DOHH2 (cell line): ENCODE measurements around the gene FAM174A.

Source experiments
- H3F3A ChIP-seq: fragments of 200-600 bp; sonication (generic), shearing (Covaris generic); 2 replicates; pipeline ENCODE4 v1.6.0; 2016; ENCODE audit warnings: antibody characterized with exemption, mild to moderate bottlenecking; ENCODE audit not compliant: control insufficient read depth, insufficient read depth
- H3K27ac ChIP-seq: fragments of 200-600 bp; sonication (generic); 2 replicates; pipeline ENCODE4 v1.5.1; 2014; ENCODE audit warnings: low read depth, mild to moderate bottlenecking, low read length, moderate library complexity
- H3K27me3 ChIP-seq: fragments of 200-600 bp; sonication (generic); 2 replicates; pipeline ENCODE4 v1.6.1; 2014; ENCODE audit warnings: mild to moderate bottlenecking, low read length, mixed read lengths; ENCODE audit not compliant: control insufficient read depth
- H3K36me3 ChIP-seq: fragments of 200-600 bp; sonication (generic); 2 replicates; pipeline ENCODE4 v1.6.1; 2014; ENCODE audit warnings: mild to moderate bottlenecking, low read length, moderate library complexity, mixed read lengths; ENCODE audit not compliant: control insufficient read depth
- H3K4me1 ChIP-seq: fragments of 200-600 bp; sonication (generic); 2 replicates; pipeline ENCODE4 v1.6.1; 2014; ENCODE audit warnings: mild to moderate bottlenecking, low read length, mixed read lengths; ENCODE audit not compliant: control insufficient read depth
- H3K4me2 ChIP-seq: fragments of 200-600 bp; sonication (generic); 2 replicates; pipeline ENCODE4 v1.6.0; 2014; ENCODE audit warnings: mild to moderate bottlenecking, low read length, moderate library complexity
- H3K4me3 ChIP-seq: fragments of 200-600 bp; sonication (generic); 2 replicates; pipeline ENCODE4 v1.5.1; 2014; ENCODE audit warnings: mild to moderate bottlenecking, low read length, mixed read lengths
- H3K79me2 ChIP-seq: fragments of 200-600 bp; sonication (generic); 2 replicates; pipeline ENCODE4 v1.6.1; 2014; ENCODE audit warnings: mild to moderate bottlenecking, low read length, mixed read lengths; ENCODE audit not compliant: control insufficient read depth
- H3K9me2 ChIP-seq: fragments of 200-600 bp; sonication (generic); replicated peaks from 2 replicates; pipeline ENCODE4 v1.6.1; 2014; ENCODE audit warnings: mild to moderate bottlenecking, low read length, mixed read lengths; ENCODE audit not compliant: control insufficient read depth
- H3K9me3 ChIP-seq: fragments of 200-600 bp; sonication (generic); 2 replicates; pipeline ENCODE4 v1.6.1; 2014; ENCODE audit warnings: antibody characterized with exemption, low read length, mixed read lengths; ENCODE audit not compliant: control insufficient read depth, insufficient read depth
- H4K20me1 ChIP-seq: fragments of 200-600 bp; sonication (generic); 2 replicates; pipeline ENCODE4 v1.6.0; 2014; ENCODE audit warnings: low read depth, mild to moderate bottlenecking, antibody characterized with exemption, low read length, moderate library complexity; ENCODE audit not compliant: control insufficient read depth, insufficient read depth
- EZH2phosphoT487 ChIP-seq: fragments of 200-600 bp; sonication (generic); IDR thresholded peaks from 2 replicates; pipeline ENCODE4 v1.6.1; 2017; ENCODE audit warnings: borderline replicate concordance, mild to moderate bottlenecking, antibody characterized with exemption, low read length, moderate library complexity, mixed read lengths
- TF ChIP-seq, protein P1 (sequence below): fragments of 200-600 bp; sonication (generic); IDR thresholded peaks from one replicate; pipeline ENCODE4 v1.5.1; 2014; ENCODE audit warnings: antibody characterized with exemption, mild to moderate bottlenecking, low read depth, low read length; ENCODE audit not compliant: poor library complexity, severe bottlenecking

Gene FAM174A

DNA sequence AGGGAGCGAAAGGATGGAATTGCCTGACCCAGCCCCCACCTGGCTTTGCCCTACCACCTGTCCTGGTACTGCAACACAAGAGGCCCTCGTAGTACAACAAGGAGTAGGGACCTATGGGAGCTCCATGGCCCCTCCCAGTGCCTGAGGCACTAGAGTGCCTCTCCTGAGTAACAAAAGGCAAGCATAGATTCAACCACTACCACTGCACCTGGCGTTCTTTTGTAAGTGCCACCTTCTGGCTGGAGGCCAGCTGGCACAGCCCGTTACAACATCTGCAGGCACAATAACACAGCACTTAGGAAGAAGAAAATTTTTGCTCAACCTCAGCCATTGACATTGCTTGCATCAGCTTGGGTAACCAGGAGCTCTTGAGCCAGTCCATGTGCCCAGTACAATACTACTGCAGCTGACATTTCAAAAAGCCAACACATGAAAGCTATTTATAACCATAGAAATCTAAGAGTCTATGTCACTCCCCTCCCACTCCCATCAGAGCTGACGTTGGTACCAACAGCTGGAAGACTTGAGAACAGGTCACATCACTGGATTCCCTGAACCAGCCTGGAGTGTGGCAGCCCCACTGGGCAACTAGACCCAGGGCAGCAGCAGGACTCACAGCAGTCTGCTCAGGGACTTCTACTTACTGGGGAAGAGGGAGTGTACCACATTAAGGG is 17.7 kb upstream of the FAM174A start:
- Histone ChIP-seq H3K79me2 (no peaks in the 10 kb centered on the region), H4K20me1 (no peaks in the 10 kb centered on the region), H3K36me3 (no peaks in the 10 kb centered on the region), H3K27me3 (no peaks in the 10 kb centered on the region), H3F3A (no peaks in the 10 kb centered on the region), H3K9me2 (no peaks in the 10 kb centered on the region), H3K9me3 (no peaks in the 10 kb centered on the region; the same call in 1 of the 2 replicates), H3K4me3 (no peak overlapping the region), H3K4me2 (no peak overlapping the region), H3K4me1 (no peaks in the 10 kb centered on the region), H3K27ac (no peak overlapping the region)
- TF ChIP-seq, protein P1, sequence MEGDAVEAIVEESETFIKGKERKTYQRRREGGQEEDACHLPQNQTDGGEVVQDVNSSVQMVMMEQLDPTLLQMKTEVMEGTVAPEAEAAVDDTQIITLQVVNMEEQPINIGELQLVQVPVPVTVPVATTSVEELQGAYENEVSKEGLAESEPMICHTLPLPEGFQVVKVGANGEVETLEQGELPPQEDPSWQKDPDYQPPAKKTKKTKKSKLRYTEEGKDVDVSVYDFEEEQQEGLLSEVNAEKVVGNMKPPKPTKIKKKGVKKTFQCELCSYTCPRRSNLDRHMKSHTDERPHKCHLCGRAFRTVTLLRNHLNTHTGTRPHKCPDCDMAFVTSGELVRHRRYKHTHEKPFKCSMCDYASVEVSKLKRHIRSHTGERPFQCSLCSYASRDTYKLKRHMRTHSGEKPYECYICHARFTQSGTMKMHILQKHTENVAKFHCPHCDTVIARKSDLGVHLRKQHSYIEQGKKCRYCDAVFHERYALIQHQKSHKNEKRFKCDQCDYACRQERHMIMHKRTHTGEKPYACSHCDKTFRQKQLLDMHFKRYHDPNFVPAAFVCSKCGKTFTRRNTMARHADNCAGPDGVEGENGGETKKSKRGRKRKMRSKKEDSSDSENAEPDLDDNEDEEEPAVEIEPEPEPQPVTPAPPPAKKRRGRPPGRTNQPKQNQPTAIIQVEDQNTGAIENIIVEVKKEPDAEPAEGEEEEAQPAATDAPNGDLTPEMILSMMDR: no peak
- TF ChIP-seq EZH2phosphoT487: no peak

DNA sequence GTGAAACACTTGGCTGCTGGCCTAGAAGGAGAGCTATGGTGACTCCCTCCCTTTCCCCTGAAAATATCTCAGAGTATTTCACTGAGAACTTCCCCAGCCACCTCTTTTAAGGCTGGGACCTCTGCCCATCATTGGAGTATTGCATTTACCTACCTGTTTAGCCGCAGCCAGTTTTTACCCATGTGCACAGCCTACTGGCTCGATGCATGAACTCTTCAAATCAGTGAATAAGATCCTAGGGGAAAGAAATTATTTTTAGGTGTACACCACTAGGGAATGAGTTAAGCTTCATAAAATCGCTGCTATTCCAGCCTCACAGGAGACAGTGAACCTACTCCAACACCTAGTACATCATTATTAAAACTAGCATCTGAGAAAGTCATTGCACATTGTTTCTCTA is 16.8 kb upstream of the FAM174A start:
- Histone ChIP-seq H3K4me1 (no peaks in the 10 kb centered on the region), H3K27me3 (no peaks in the 10 kb centered on the region), H4K20me1 (no peaks in the 10 kb centered on the region), H3K79me2 (no peaks in the 10 kb centered on the region), H3K9me3 (no peaks in the 10 kb centered on the region; the same call in 1 of the 2 replicates), H3K27ac (no peak overlapping the region), H3K4me3 (no peak overlapping the region), H3K36me3 (no peaks in the 10 kb centered on the region), H3K9me2 (no peaks in the 10 kb centered on the region), H3F3A (no peaks in the 10 kb centered on the region), H3K4me2 (no peak overlapping the region)
- TF ChIP-seq EZH2phosphoT487: no peak
- TF ChIP-seq, protein P1: no peak

DNA sequence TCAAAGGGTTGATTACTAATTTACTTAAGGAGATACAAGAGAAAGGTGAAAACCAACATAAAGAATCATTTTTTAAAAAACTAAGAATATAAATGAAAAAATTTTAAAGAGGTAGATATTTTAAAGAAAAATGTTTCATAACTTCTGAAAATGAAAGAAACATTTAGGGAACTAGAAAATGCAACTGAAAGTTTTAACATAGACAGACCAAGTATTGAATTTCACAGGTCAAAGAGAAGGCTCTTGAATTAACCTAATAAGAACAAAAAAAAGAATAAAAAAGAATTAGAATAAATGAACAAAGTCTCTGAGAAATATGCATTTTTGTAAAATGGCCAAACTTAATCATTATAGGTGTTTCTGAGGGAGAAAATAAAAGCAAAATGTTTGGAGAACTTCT is 16.1 kb upstream of the FAM174A start:
- H4K20me1 ChIP-seq: no peaks in the 10 kb centered on the region
- no peak overlapping the region for H3K4me2 ChIP-seq
- no peaks in the 10 kb centered on the region for H3K9me2 ChIP-seq
- H3K27ac ChIP-seq: no peak overlapping the region
- no peaks in the 10 kb centered on the region for H3K4me1 ChIP-seq
- H3F3A ChIP-seq: no peaks in the 10 kb centered on the region
- TF ChIP-seq, protein P1: no peak
- TF ChIP-seq EZH2phosphoT487: no peak
- no peaks in the 10 kb centered on the region for H3K36me3 ChIP-seq
- H3K79me2 ChIP-seq: no peaks in the 10 kb centered on the region
- no peaks in the 10 kb centered on the region; the same call in 1 of the 2 replicates for H3K9me3 ChIP-seq
- no peak overlapping the region for H3K4me3 ChIP-seq
- no peaks in the 10 kb centered on the region for H3K27me3 ChIP-seq
